ENCODE measurements around the gene PIP5K1B. TPM values are rescaled to one million over a fixed set of nuclear protein-coding genes. Genes with fewer than 3 reads are reported as not detected.

PIP5K1B gene
- total and polyA plus RNA-seq, 2 experiments from 2014 or later: 3.7 to 10.2 TPM

- 64% methylated on average over 9 of the region's 9 CpGs for WGBS (ENCODE audit: low lambda C conversion rate, missing lambda C conversion rate)
- no peak overlapping the region for H3K4me3 ChIP-seq
- H3K36me3 ChIP-seq (replicated peaks; ENCODE audit: insufficient read depth, low read depth): no peaks in the 10 kb centered on the region
- H3K4me2 ChIP-seq: no peak overlapping the region
- H3K4me1 ChIP-seq (ENCODE audit: insufficient read depth): no peaks in the 10 kb centered on the region
- no peaks in the 10 kb centered on the region for H3K9me3 ChIP-seq (ENCODE audit: low read depth)
- no peaks in the 10 kb centered on the region for H3K9me2 ChIP-seq (replicated peaks; ENCODE audit: insufficient read depth)
- H2AFZ ChIP-seq: no peak overlapping the region
- TF ChIP-seq CTCF (IDR thresholded peaks at IDR 0.05; ENCODE audit: poor library complexity): no peak
- TF ChIP-seq EZH2 (IDR thresholded peaks at IDR 0.05; ENCODE audit: borderline replicate concordance): no peak
- TF ChIP-seq EZH2phosphoT487 (IDR thresholded peaks at IDR 0.05; ENCODE audit: low read depth, severe bottlenecking, unreplicated experiment): no peak
- no peak for DNase-seq (ENCODE audit: low spot score)
- H3K27me3 ChIP-seq: no peaks in the 10 kb centered on the region
- H3K27ac ChIP-seq: no peak overlapping the region
- H3K79me2 ChIP-seq: no peaks in the 10 kb centered on the region
- H4K20me1 ChIP-seq (ENCODE audit: insufficient read depth, poor library complexity, severe bottlenecking): no peaks in the 10 kb centered on the region
These were observed 35.8 kb upstream of the PIP5K1B start for GRCh38 chr9:68669218-68669617.

DNA sequence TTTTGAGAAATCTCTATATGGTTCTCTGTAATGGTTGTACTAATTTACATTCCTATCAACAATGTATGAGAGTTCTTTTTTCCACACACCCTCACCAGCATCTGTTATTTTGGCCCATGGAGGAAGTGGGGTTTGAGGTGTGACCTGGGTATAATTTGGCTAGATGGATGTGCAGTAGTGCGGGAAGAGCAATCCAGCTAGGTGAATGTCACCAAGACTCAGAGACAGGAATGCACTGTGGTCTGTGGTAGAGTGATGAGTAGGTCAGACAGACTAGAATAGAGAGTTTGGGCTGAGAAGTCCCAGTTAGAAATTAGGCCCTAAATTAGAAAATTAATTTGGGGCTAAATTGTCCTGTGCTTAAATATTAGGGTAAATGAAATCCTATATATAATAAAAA, 32.8 kb upstream of the PIP5K1B start:
- Histone ChIP-seq H2AFZ (no peak overlapping the region), H4K20me1 (ENCODE audit: insufficient read depth, poor library complexity, severe bottlenecking) (no peaks in the 10 kb centered on the region), H3K9me3 (ENCODE audit: low read depth) (no peaks in the 10 kb centered on the region), H3K79me2 (no peaks in the 10 kb centered on the region), H3K27ac (no peak overlapping the region), H3K27me3 (peaks cover 10% of the 10 kb centered on the region), H3K4me3 (no peak overlapping the region), H3K36me3 (replicated peaks; ENCODE audit: insufficient read depth, low read depth) (no peaks in the 10 kb centered on the region), H3K9me2 (replicated peaks; ENCODE audit: insufficient read depth) (no peaks in the 10 kb centered on the region), H3K4me2 (no peak overlapping the region), H3K4me1 (ENCODE audit: insufficient read depth) (no peaks in the 10 kb centered on the region)
- no peak for DNase-seq (ENCODE audit: low spot score)
- 91% methylated on average over 1 of the region's 1 CpG for WGBS (ENCODE audit: low lambda C conversion rate, missing lambda C conversion rate)
- TF ChIP-seq EZH2phosphoT487 (IDR thresholded peaks at IDR 0.05; ENCODE audit: low read depth, severe bottlenecking, unreplicated experiment): no peak
- TF ChIP-seq EZH2 (IDR thresholded peaks at IDR 0.05; ENCODE audit: borderline replicate concordance): no peak
- no peak for TF ChIP-seq CTCF (IDR thresholded peaks at IDR 0.05; ENCODE audit: poor library complexity)

- TF ChIP-seq CTCF (IDR thresholded peaks at IDR 0.05; ENCODE audit: poor library complexity) (no peak), EZH2phosphoT487 (IDR thresholded peaks at IDR 0.05; ENCODE audit: low read depth, severe bottlenecking, unreplicated experiment) (no peak), EZH2 (IDR thresholded peaks at IDR 0.05; ENCODE audit: borderline replicate concordance) (no peak)
- Histone ChIP-seq H3K36me3 (replicated peaks; ENCODE audit: insufficient read depth, low read depth) (no peaks in the 10 kb centered on the region), H3K9me3 (ENCODE audit: low read depth) (no peaks in the 10 kb centered on the region)
These were observed 32.4 kb upstream of the PIP5K1B start for GRCh38 chr9:68672625-68673024.

GRCh38 chr9:68678430-68678829, 26.6 kb upstream of the PIP5K1B start:
- DNase-seq (ENCODE audit: low spot score): peak; percentile 66
- H3K27me3 ChIP-seq: peaks cover 26% of the 10 kb centered on the region
- no peak overlapping the region for H3K4me3 ChIP-seq
- no peak overlapping the region for H3K27ac ChIP-seq
- no peaks in the 10 kb centered on the region for H3K9me2 ChIP-seq (replicated peaks; ENCODE audit: insufficient read depth)
- H3K79me2 ChIP-seq: no peaks in the 10 kb centered on the region
- no peak for TF ChIP-seq EZH2 (IDR thresholded peaks at IDR 0.05; ENCODE audit: borderline replicate concordance)
- TF ChIP-seq CTCF (IDR thresholded peaks at IDR 0.05; ENCODE audit: poor library complexity): peak; percentile 61
- H4K20me1 ChIP-seq (ENCODE audit: insufficient read depth, poor library complexity, severe bottlenecking): no peaks in the 10 kb centered on the region
- H3K9me3 ChIP-seq (ENCODE audit: low read depth): no peaks in the 10 kb centered on the region
- no peaks in the 10 kb centered on the region for H3K36me3 ChIP-seq (replicated peaks; ENCODE audit: insufficient read depth, low read depth)
- 43% methylated on average over 5 of the region's 5 CpGs for WGBS (ENCODE audit: low lambda C conversion rate, missing lambda C conversion rate)
- no peak overlapping the region for H2AFZ ChIP-seq
- peak overlapping the region; percentile 6 for H3K4me2 ChIP-seq
- no peaks in the 10 kb centered on the region for H3K4me1 ChIP-seq (ENCODE audit: insufficient read depth)

More at GRCh38 chr9:68672625-68673024, 32.4 kb upstream of the PIP5K1B start:
- no peak overlapping the region for H3K4me3 ChIP-seq
- H3K9me2 ChIP-seq (replicated peaks; ENCODE audit: insufficient read depth): no peaks in the 10 kb centered on the region
- no peaks in the 10 kb centered on the region for H3K4me1 ChIP-seq (ENCODE audit: insufficient read depth)
- peaks cover 10% of the 10 kb centered on the region for H3K27me3 ChIP-seq
- no peaks in the 10 kb centered on the region for H3K79me2 ChIP-seq
- H3K4me2 ChIP-seq: no peak overlapping the region
- no peak for DNase-seq (ENCODE audit: low spot score)
- H4K20me1 ChIP-seq (ENCODE audit: insufficient read depth, poor library complexity, severe bottlenecking): no peaks in the 10 kb centered on the region
- no peak overlapping the region for H3K27ac ChIP-seq
- no peak overlapping the region for H2AFZ ChIP-seq

All from hepatocyte (in vitro differentiated cells).